Mesendoderm (in vitro differentiated cells): Measurements from ENCODE around the gene PTPRD.
A peak's percentile ranks its signal among the peaks of the same experiment; 100 is the strongest.
"Not testable (repeated sequence)": the region's sequence is repeated elsewhere in the genome, so short reads cannot be mapped to it uniquely, and the experiment has no call there.

ENCODE experiments used
- DNase-seq: peaks from one replicate; pipeline ENCODE4 v3.0.0; 2013
- H2AK5ac ChIP-seq: 2 replicates; pipeline ENCODE4 v1.6.1; 2013; ENCODE audit warnings: low read length, inconsistent platforms
- H2BK120ac ChIP-seq: 2 replicates; pipeline ENCODE4 v1.6.1; 2013; ENCODE audit warnings: low read depth, mild to moderate bottlenecking, low read length, moderate library complexity, mixed read lengths
- H2BK15ac ChIP-seq: replicated peaks from 2 replicates; pipeline ENCODE4 v1.6.1; 2013; ENCODE audit warnings: low read depth, mild to moderate bottlenecking, moderate library complexity
- H2BK5ac ChIP-seq: 2 replicates; pipeline ENCODE4 v1.6.1; 2013; ENCODE audit warnings: low read length, inconsistent platforms
- H3K18ac ChIP-seq: 2 replicates; pipeline ENCODE4 v1.6.1; 2013; ENCODE audit warnings: mild to moderate bottlenecking, low read length, mixed read lengths
- H3K23ac ChIP-seq: one replicate; pipeline ENCODE4 v1.6.1; 2013; ENCODE audit warnings: low read length
- H3K27ac ChIP-seq: 2 replicates; pipeline ENCODE4 v1.5.1; 2013; ENCODE audit warnings: low read depth, mild to moderate bottlenecking, inconsistent platforms, low read length, moderate library complexity
- H3K27me3 ChIP-seq: 2 replicates; pipeline ENCODE4 v1.6.1; 2013; ENCODE audit warnings: low read length, control low read depth, mild to moderate bottlenecking, inconsistent platforms; ENCODE audit not compliant: insufficient read depth, poor library complexity
- H3K36me3 ChIP-seq: 2 replicates; pipeline ENCODE4 v1.6.1; 2013; ENCODE audit warnings: low read length, inconsistent platforms; ENCODE audit not compliant: control insufficient read depth, insufficient read depth
- H3K4ac ChIP-seq: one replicate; pipeline ENCODE4 v1.6.1; 2013; ENCODE audit warnings: low read depth, mild to moderate bottlenecking, low read length, moderate library complexity
- H3K4me1 ChIP-seq: 2 replicates; pipeline ENCODE4 v1.6.1; 2013; ENCODE audit warnings: low read depth, low read length, inconsistent platforms; ENCODE audit not compliant: control insufficient read depth
- H3K4me2 ChIP-seq: 2 replicates; pipeline ENCODE4 v1.6.1; 2013; ENCODE audit warnings: low read length
- H3K4me3 ChIP-seq: 2 replicates; pipeline ENCODE4 v1.5.1; 2013; ENCODE audit warnings: mild to moderate bottlenecking, low read length
- H3K56ac ChIP-seq: one replicate; pipeline ENCODE4 v1.6.1; 2013; ENCODE audit warnings: low read length
- H3K79me1 ChIP-seq: 2 replicates; pipeline ENCODE4 v1.6.1; 2013; ENCODE audit warnings: low read length, inconsistent platforms
- H3K79me2 ChIP-seq: 2 replicates; pipeline ENCODE4 v1.6.1; 2013; ENCODE audit warnings: mild to moderate bottlenecking, low read length; ENCODE audit not compliant: control insufficient read depth, insufficient read depth
- H3K9ac ChIP-seq: 2 replicates; pipeline ENCODE4 v1.6.1; 2013; ENCODE audit warnings: low read length, inconsistent platforms
- H4K5ac ChIP-seq: one replicate; pipeline ENCODE4 v1.6.1; 2013; ENCODE audit warnings: low read length
- H4K8ac ChIP-seq: one replicate; pipeline ENCODE4 v1.6.1; 2013; ENCODE audit warnings: low read depth, mild to moderate bottlenecking, control low read depth, low read length, moderate library complexity
- WGBS: extraction: QIAGEN DNeasy Blood & Tissue Kit; methylation state at CpG from one replicate; pipeline ENCODE4 v1.1.7; 2013; ENCODE audit warnings: low lambda C conversion rate, missing lambda C conversion rate; ENCODE audit not compliant: insufficient coverage; ENCODE audit errors: extremely low coverage; 5-methylcytosine and 5-hydroxymethylcytosine counted together

The PTPRD gene

DNA sequence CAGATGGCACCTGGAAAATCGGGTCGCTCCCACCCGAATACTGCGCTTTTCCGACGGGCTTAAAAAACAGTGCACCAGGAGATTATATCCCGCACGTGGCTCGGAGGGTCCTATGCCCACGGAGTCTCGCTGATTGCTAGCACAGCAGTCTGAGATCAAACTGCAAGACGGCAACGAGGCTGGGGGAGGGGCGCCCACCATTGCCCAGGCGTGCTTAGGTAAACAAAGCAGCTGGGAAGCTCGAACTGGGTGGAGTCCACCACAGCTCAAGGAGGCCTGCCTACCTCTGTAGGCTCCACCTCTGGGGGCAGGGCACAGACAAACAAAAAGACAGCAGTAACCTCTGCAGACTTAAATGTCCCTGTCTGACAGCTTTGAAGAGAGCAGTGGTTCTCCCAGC lies 681.3 kb downstream of the PTPRD start:
- no CpG with 5 or more reads among the region's 16 CpGs for WGBS
- DNase-seq, H3K56ac ChIP-seq, H3K18ac ChIP-seq, H3K79me1 ChIP-seq, H4K8ac ChIP-seq, H2BK15ac ChIP-seq, H2AK5ac ChIP-seq, H2BK5ac ChIP-seq, H3K4ac ChIP-seq, H3K4me3 ChIP-seq, H2BK120ac ChIP-seq, H3K27ac ChIP-seq, H3K23ac ChIP-seq, H3K9ac ChIP-seq, H3K27me3 ChIP-seq, H3K36me3 ChIP-seq, H4K5ac ChIP-seq, H3K4me2 ChIP-seq, H3K4me1 ChIP-seq, H3K79me2 ChIP-seq: not testable (repeated sequence)

DNA sequence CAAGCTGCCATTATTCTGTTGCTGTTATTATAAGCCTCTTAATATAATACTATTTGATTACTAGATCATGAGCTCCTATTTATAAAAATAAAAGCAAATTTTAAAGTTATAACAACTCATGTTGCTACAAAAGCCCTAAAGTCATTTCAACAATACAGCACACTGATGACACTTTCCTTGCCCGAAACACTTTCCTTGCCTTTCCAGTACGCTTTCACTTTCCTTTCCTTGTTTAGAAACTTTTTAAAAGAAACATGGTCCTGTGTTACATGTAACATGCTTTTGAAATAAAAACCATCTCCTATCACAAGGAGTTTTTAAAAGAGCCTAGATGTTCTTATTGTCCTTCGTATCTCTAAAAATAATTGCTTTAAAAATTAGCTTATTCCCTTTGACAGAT lies 688.4 kb downstream of the PTPRD start:
- DNase-seq, result no peak
- H3K4me2 ChIP-seq, result no peak overlapping the region
- no peaks in the 10 kb centered on the region for H3K27me3 ChIP-seq
- H4K5ac ChIP-seq, result no peak overlapping the region
- H4K8ac ChIP-seq, result no peak overlapping the region
- no peak overlapping the region for H2AK5ac ChIP-seq
- WGBS, result no CpG with 5 or more reads among the region's 3 CpGs
- H3K4me3 ChIP-seq, result no peak overlapping the region
- no peak overlapping the region for H3K9ac ChIP-seq
- no peaks in the 10 kb centered on the region for H3K4me1 ChIP-seq
- no peak overlapping the region for H3K27ac ChIP-seq
- no peaks in the 10 kb centered on the region for H3K36me3 ChIP-seq
- H2BK120ac ChIP-seq, result no peak overlapping the region
- H2BK5ac ChIP-seq, result no peak overlapping the region
- H3K4ac ChIP-seq, result no peak overlapping the region
- no peak overlapping the region for H3K56ac ChIP-seq
- no peak overlapping the region for H2BK15ac ChIP-seq
- H3K79me1 ChIP-seq, result no peaks in the 10 kb centered on the region
- H3K18ac ChIP-seq, result no peak overlapping the region
- no peaks in the 10 kb centered on the region for H3K79me2 ChIP-seq
- no peak overlapping the region for H3K23ac ChIP-seq

DNA sequence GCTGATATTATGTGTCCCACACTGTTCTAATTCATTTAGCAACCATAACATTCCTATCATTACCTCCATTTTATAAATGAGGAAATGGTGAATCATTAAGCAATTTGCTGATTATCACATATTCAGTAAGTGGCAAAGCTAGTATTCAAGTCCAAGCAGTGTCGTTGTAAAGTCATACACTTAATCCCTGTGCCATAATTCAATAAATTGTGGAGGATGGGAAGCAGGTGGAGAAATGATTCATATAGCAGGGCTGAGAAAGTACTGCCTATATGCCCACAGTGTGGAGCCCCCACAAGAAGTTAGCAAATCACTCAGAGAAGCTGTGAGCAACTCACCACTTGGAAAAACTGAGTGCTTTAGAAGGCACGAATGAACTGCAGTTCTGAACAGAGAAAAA lies 691.0 kb downstream of the PTPRD start:
- no peak for DNase-seq
- Histone ChIP-seq H3K23ac (no peak overlapping the region), H2AK5ac (no peak overlapping the region), H3K79me2 (no peaks in the 10 kb centered on the region), H3K36me3 (no peaks in the 10 kb centered on the region), H3K4me2 (no peak overlapping the region), H4K5ac (no peak overlapping the region), H3K9ac (no peak overlapping the region), H2BK5ac (no peak overlapping the region), H3K18ac (no peak overlapping the region), H2BK15ac (no peak overlapping the region), H4K8ac (no peak overlapping the region), H3K27ac (no peak overlapping the region), H3K4me3 (no peak overlapping the region), H2BK120ac (no peak overlapping the region), H3K4me1 (no peaks in the 10 kb centered on the region), H3K79me1 (no peaks in the 10 kb centered on the region), H3K56ac (no peak overlapping the region), H3K4ac (no peak overlapping the region), H3K27me3 (no peaks in the 10 kb centered on the region)
- no CpG with 5 or more reads among the region's 2 CpGs for whole genome bisulfite sequencing

DNA sequence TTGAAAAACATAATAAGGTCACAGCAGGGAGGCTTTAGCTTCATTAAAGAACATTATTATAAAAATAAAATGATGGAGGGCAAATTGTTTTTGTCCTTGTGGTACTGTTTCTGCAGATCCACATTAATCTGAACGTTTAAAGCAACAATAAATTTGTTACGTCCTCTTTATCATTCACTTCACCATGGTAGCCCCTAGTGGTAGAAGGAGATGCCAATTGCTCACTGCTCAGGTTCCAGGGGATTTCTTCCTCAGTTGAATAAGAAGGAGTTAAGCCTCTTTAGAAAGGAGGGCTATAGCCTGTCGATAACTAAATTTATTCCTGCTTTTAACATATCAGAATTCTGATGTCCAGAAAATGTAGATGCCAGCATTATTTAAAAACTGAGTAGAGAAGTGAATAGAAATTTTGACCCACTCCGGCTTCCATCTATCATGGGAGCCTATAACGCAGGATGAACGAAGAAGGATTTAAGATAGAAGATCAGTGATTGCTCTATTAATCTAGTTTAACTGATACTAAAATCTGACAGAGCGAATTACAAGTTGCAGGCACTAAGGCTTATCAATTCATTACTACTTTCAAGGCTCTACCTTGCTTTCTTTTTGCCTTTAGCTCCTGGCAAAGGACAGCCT lies 692.3 kb downstream of the PTPRD start:
- Histone ChIP-seq H3K27me3 (no peaks in the 10 kb centered on the region), H3K4ac (no peak overlapping the region), H4K8ac (no peak overlapping the region), H2BK120ac (no peak overlapping the region), H3K9ac (no peak overlapping the region), H3K56ac (no peak overlapping the region), H3K79me1 (no peaks in the 10 kb centered on the region), H3K79me2 (no peaks in the 10 kb centered on the region), H3K4me3 (no peak overlapping the region), H2BK5ac (no peak overlapping the region), H4K5ac (no peak overlapping the region), H3K27ac (no peak overlapping the region), H3K4me2 (no peak overlapping the region), H3K23ac (no peak overlapping the region), H2BK15ac (no peak overlapping the region), H2AK5ac (no peak overlapping the region), H3K18ac (no peak overlapping the region), H3K36me3 (no peaks in the 10 kb centered on the region), H3K4me1 (no peaks in the 10 kb centered on the region)
- DNase-seq, result peak; percentile 42
- no CpG with 5 or more reads among the region's 7 CpGs for WGBS

DNA sequence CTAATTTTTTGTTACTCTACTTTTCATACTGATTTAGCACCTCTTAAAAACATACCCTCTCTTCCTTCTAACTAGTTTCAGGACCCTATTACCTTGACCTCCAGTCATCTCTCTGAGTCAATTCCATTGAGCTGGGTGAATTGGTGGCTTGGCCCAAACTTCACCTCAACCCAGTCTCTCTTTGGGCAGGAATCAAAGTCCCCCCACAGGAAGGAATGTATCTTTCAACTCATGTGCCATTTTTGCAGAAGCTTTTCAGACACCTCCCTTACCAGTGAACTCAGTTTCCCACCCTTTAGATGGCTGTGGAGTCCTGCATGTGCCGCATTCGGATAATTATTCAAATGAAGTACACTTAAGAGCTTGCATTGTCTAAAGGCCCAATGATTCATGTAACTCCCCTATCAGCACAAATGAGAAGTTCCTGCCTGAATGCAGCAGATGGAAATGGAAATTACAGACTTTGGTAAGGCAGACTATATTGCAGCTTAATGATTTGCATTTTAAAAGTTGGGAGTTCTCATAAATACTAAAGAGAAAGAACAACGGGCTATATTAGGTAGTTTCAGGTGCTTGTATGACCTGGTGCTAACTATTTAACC lies 693.5 kb downstream of the PTPRD start:
- no peak overlapping the region for H3K23ac ChIP-seq
- H3K27ac ChIP-seq, result no peak overlapping the region
- H3K27me3 ChIP-seq, result no peaks in the 10 kb centered on the region
- no peak overlapping the region for H2BK120ac ChIP-seq
- H3K4me3 ChIP-seq, result no peak overlapping the region
- no peaks in the 10 kb centered on the region for H3K36me3 ChIP-seq
- H3K18ac ChIP-seq, result no peak overlapping the region
- H4K5ac ChIP-seq, result no peak overlapping the region
- no peaks in the 10 kb centered on the region for H3K79me1 ChIP-seq
- H2AK5ac ChIP-seq, result no peak overlapping the region
- no peak overlapping the region for H3K56ac ChIP-seq
- no peaks in the 10 kb centered on the region for H3K4me1 ChIP-seq
- H3K4ac ChIP-seq, result no peak overlapping the region
- H3K4me2 ChIP-seq, result no peak overlapping the region
- peak; percentile 39 for DNase-seq
- H2BK15ac ChIP-seq, result no peak overlapping the region
- no peaks in the 10 kb centered on the region for H3K79me2 ChIP-seq
- no CpG with 5 or more reads among the region's 3 CpGs for WGBS
- no peak overlapping the region for H4K8ac ChIP-seq
- H2BK5ac ChIP-seq, result no peak overlapping the region
- H3K9ac ChIP-seq, result no peak overlapping the region

DNA sequence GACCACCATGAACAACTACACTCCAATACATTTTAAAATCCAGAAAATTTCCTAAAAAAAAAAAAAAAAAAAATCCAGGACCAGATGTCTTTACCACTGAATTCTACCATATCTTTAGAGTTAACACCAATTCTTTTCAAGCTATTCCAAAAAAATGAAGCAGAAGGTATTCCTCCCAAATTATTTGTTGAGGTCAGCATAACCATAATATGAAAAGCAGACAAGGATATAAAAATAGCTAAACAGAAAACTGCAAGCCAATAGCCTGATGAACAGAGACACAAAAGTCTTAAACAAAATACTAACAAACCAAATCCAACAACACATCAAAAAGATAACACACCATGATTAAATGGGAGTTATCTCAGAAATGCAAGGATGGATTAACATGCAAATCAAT lies 695.4 kb downstream of the PTPRD start:
- Histone ChIP-seq H3K4me3 (no peak overlapping the region), H3K36me3 (no peaks in the 10 kb centered on the region), H3K79me1 (no peaks in the 10 kb centered on the region), H3K18ac (no peak overlapping the region), H3K4ac (no peak overlapping the region), H4K8ac (no peak overlapping the region), H3K56ac (no peak overlapping the region), H2AK5ac (no peak overlapping the region), H3K27me3 (no peaks in the 10 kb centered on the region), H3K4me1 (no peaks in the 10 kb centered on the region), H3K27ac (no peak overlapping the region), H3K9ac (no peak overlapping the region), H2BK5ac (no peak overlapping the region), H2BK15ac (no peak overlapping the region), H2BK120ac (no peak overlapping the region), H3K79me2 (no peaks in the 10 kb centered on the region), H3K23ac (no peak overlapping the region), H4K5ac (no peak overlapping the region), H3K4me2 (no peak overlapping the region)
- DNase-seq, result no peak
